K562 (cell line): Measurements from ENCODE around the gene MYH7. TPM values are rescaled to one million over a fixed set of nuclear protein-coding genes. Genes with fewer than 3 reads are reported as not detected.

ENCODE experiments used
- RAD51 ChIP-seq: fragments of 450-650 bp; IDR thresholded peaks from 2 replicates; pipeline ENCODE4 v1.7.1; 2016; ENCODE audit warnings: low read depth, mild to moderate bottlenecking, borderline replicate concordance
- SP2 ChIP-seq: IDR thresholded peaks from 2 replicates; pipeline ENCODE4 v1.6.1; 2011; ENCODE audit warnings: mild to moderate bottlenecking, low read depth, low read length, moderate library complexity; ENCODE audit not compliant: poor library complexity, severe bottlenecking; ENCODE audit errors: extremely low read depth
- ZNF318 ChIP-seq, 2 experiments: fragments of 450-650 bp; IDR thresholded peaks; 2 replicates each; pipeline ENCODE4 v1.6.1; 2016; ENCODE audit warnings: mild to moderate bottlenecking in 2 of 2, borderline replicate concordance in 1 of 2, low read depth in 1 of 2, moderate library complexity in 1 of 2
- polyA plus RNA-seq, 8 experiments: library from polyadenylated mRNA; depleted of rRNA in 4 of 8; stranded (reverse) in 5 of 8; unstranded in 3 of 8; fragments of >200 nt; fragmentation: Nextera tagmentation in 2 of 8; fragmentation: Illumina TruSeq in 1 of 8; extraction: Ambion mirVana in 2 of 8; extraction: Trizol in 1 of 8; gene quantifications; 2 replicates each; pipeline versions ENCODE4 v1.2.1 to v1.2.3, GENCODE V29; 2011 to 2014; ENCODE audit warnings: inconsistent platforms in 1 of 8, missing spikeins in 1 of 8
- total RNA-seq, 7 experiments: library from RNA; depleted of rRNA in 6 of 7; stranded (reverse); fragments of >200 nt in 6 of 7; fragmentation: Illumina TruSeq in 2 of 7; extraction: Trizol in 2 of 7; gene quantifications; 2 replicates each; pipeline versions ENCODE4 v1.2.1 to v1.2.3, GENCODE V29; 2011 to 2021; ENCODE audit warnings: low replicate concordance in 1 of 7

The MYH7 gene
- total and polyA plus RNA-seq, 9 of the 15 experiments (the other 6 are each of a cell fraction or from before 2014, with no cell fraction given), result not detected

GRCh38 chr14:23414906-23415820, 20.3 kb downstream of the MYH7 start (continued):
- TF ChIP-seq ZNF318 (IDR thresholded peaks at IDR 0.05; ENCODE audit: borderline replicate concordance in 1 of 2, low read depth in 1 of 2) (no peak), SP2 (no peak), RAD51 (no peak)
